Panc1 (cell line): ENCODE measurements around the gene CCL13.

Experiments used
- CTCF ChIP-seq: fragments of 450-650 bp; IDR thresholded peaks from 2 replicates; pipeline ENCODE4 v1.5.1; 2017; ENCODE audit warnings: mild to moderate bottlenecking
- POLR2AphosphoS5 ChIP-seq: IDR thresholded peaks from 2 replicates; pipeline ENCODE4 v1.6.1; 2012; ENCODE audit warnings: mild to moderate bottlenecking, low read depth, low read length, moderate library complexity
- SIN3A ChIP-seq: IDR thresholded peaks from 2 replicates; pipeline ENCODE4 v1.6.1; 2012; ENCODE audit warnings: low read depth, mild to moderate bottlenecking, low read length, moderate library complexity, borderline replicate concordance; ENCODE audit not compliant: insufficient read depth
- TCF7L2 ChIP-seq: IDR thresholded peaks from 2 replicates; pipeline ENCODE4 v1.6.1; 2011; ENCODE audit warnings: mild to moderate bottlenecking, low read depth, low read length, inconsistent platforms
- TF ChIP-seq, protein P1 (sequence below), 2 experiments: IDR thresholded peaks; 2 replicates each; pipeline ENCODE4 v1.6.1; 2011 to 2012; ENCODE audit warnings: low read depth in 2 of 2, control low read depth in 1 of 2, low read length in 1 of 2, mild to moderate bottlenecking in 1 of 2, moderate library complexity in 1 of 2; ENCODE audit not compliant: insufficient read depth in 1 of 2

DNA sequence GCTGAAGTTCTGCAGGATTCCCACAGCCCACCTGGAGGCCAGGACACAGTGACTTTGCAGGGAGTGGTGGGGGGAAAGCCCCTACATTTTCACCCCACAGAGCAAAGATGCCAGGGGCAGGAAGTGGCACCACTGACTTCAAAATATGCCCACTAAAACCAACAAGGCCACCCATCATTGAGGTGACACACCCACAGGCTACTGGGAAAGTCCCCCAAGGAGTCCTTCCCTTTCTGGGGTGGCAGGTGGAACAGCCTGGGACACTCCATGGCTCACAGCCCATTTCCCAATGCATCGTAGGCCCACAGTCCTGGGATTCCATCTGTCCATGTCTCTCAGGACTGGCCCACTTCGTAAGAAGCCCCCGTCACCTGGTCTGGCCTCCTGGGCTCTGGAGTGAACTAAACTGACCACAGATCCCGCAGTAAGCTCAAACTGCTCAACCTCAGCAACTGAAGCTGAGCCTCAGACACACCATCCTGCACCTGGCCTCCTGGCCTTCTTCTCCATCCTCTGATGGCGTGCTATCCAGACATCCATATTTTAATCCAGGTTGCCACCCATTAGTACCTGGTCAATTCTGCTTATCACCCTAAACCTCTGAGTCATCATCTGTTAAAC is 14.2 kb downstream of the CCL13 start:
- TF ChIP-seq CTCF (no peak), SIN3A (no peak), POLR2AphosphoS5 (no peak), TCF7L2 (no peak)
- TF ChIP-seq, protein P1, sequence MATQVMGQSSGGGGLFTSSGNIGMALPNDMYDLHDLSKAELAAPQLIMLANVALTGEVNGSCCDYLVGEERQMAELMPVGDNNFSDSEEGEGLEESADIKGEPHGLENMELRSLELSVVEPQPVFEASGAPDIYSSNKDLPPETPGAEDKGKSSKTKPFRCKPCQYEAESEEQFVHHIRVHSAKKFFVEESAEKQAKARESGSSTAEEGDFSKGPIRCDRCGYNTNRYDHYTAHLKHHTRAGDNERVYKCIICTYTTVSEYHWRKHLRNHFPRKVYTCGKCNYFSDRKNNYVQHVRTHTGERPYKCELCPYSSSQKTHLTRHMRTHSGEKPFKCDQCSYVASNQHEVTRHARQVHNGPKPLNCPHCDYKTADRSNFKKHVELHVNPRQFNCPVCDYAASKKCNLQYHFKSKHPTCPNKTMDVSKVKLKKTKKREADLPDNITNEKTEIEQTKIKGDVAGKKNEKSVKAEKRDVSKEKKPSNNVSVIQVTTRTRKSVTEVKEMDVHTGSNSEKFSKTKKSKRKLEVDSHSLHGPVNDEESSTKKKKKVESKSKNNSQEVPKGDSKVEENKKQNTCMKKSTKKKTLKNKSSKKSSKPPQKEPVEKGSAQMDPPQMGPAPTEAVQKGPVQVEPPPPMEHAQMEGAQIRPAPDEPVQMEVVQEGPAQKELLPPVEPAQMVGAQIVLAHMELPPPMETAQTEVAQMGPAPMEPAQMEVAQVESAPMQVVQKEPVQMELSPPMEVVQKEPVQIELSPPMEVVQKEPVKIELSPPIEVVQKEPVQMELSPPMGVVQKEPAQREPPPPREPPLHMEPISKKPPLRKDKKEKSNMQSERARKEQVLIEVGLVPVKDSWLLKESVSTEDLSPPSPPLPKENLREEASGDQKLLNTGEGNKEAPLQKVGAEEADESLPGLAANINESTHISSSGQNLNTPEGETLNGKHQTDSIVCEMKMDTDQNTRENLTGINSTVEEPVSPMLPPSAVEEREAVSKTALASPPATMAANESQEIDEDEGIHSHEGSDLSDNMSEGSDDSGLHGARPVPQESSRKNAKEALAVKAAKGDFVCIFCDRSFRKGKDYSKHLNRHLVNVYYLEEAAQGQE (IDR thresholded peaks at IDR 0.05; ENCODE audit: insufficient read depth in 1 of 2, low read depth in 2 of 2, low read length in 1 of 2), result no peak
